Measurements from ENCODE around the gene GOLGA6L9.
"Not testable (repeated sequence)": the region's sequence is repeated elsewhere in the genome, so short reads cannot be mapped to it uniquely, and the experiment has no call there.

- TF ChIP-seq POLR2A, CTCF (IDR thresholded peaks at IDR 0.05): not testable (repeated sequence)
These were observed 27.3 kb upstream of the GOLGA6L9 start for GRCh38 chr15:82402341-82402740.

Measured in testis (tissue), 2 donors.